ENCODE measurements around the gene ABHD5.

DNA sequence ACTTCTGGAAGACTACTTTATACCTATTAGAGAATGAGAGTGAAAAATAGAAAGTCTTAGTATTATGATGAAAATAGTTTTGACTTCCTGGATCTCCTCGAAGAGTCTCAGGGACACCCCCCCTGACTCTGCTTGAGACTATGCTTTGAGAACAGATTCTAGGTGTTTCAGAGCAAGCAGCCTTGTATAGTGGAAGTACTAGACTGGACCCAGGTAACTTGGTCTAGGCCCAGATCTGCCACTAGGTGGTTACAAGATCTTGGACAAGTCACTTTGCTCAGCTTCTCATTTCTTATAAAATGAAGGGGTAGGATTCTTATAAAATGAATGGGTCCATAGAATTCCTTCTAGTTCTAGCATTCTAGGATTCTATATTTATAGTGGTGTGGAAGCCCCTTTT is 9.1 kb downstream of the ABHD5 start:
- TF ChIP-seq, protein P1, sequence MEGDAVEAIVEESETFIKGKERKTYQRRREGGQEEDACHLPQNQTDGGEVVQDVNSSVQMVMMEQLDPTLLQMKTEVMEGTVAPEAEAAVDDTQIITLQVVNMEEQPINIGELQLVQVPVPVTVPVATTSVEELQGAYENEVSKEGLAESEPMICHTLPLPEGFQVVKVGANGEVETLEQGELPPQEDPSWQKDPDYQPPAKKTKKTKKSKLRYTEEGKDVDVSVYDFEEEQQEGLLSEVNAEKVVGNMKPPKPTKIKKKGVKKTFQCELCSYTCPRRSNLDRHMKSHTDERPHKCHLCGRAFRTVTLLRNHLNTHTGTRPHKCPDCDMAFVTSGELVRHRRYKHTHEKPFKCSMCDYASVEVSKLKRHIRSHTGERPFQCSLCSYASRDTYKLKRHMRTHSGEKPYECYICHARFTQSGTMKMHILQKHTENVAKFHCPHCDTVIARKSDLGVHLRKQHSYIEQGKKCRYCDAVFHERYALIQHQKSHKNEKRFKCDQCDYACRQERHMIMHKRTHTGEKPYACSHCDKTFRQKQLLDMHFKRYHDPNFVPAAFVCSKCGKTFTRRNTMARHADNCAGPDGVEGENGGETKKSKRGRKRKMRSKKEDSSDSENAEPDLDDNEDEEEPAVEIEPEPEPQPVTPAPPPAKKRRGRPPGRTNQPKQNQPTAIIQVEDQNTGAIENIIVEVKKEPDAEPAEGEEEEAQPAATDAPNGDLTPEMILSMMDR (IDR thresholded peaks at IDR 0.05; ENCODE audit: low read length): peak; percentile 45
- no peak for TF ChIP-seq EZH2 (optimal IDR thresholded peaks at IDR 0.05; ENCODE audit: low read depth, low read length)
- no peak for TF ChIP-seq EZH2phosphoT487 (IDR thresholded peaks at IDR 0.05; ENCODE audit: low read length)

Measured in MM.1S (cell line).